Measurements from ENCODE around the gene CABP1. TPM values are rescaled to one million over a fixed set of nuclear protein-coding genes. Genes with fewer than 3 reads are reported as not detected.
"Not testable (repeated sequence)": the region's sequence is repeated elsewhere in the genome, so short reads cannot be mapped to it uniquely, and the experiment has no call there.

Gene CABP1
- total and polyA plus RNA-seq, 12 donors, result 1.3 to 12.0 (median 3.4) TPM

DNA sequence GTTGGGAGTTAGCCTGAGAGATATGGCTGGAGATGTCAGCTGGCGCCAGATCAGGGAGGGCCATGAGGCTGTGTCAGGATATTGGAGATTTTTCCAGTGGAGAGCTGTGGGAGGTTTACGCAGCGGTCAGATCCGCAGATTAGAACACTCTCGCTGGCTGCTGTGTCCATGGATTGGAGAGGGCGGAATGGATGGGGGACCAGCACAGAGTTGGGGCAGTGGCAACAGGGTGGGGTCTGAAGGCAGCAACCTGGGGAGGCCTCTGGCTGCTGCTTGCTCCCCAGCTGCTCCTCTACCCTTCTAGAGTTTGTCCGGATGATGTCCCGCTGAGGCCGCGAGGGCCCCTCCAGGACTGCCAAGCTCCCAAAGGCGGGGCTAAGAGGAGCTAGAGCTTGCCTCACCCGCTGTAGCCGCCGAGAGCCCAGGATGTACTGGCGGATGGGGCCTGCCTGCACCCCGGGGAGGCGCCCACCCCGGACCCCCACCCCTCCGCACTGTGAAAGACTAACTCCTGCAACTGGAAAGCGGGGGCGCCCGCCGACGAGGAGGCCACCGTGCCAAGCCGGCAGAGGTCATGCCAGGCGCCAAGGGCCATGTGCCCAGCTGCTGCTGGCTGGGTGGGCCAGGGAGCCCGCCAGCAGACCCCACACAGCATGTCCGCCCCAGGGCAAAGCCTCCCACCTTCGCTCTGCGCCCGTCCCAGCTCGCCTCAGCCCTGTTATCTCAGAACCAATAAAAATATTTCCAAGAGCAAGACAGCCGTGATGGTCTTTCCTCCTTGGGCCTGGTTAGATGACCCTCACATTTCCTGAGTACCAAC, 26.4 kb downstream of the CABP1 start:
- intact Hi-C loops (cut with DNase I), result no loop called here
- ATAC-seq, result peak in 2 of 8 donors; percentile 6 to 34
- WGBS, 2 donors, result 78 to 79% methylated on average over 34 of the region's 34 CpGs

GRCh38 chr12:120668091-120668867, 27.9 kb downstream of the CABP1 start:
- intact Hi-C loops (cut with DNase I), result no loop called here
- DNase-seq, result no peak
- WGBS, 2 donors, result 86 to 88% methylated on average over 20 of the region's 20 CpGs
- ATAC-seq, result no peak
- Histone ChIP-seq H3K27ac (no peak overlapping the region), H3K36me3 (peaks cover 0 to 9% (median 0%) of the 10 kb centered on the region in 9 donors), H3K4me1 (peaks cover 0 to 10% (median 4%) of the 10 kb centered on the region in 9 donors), H3K4me3 (no peak overlapping the region), H3K27me3 (no peaks in the 10 kb centered on the region), H3K9me3 (no peaks in the 10 kb centered on the region)
- TF ChIP-seq CTCF (IDR thresholded peaks at IDR 0.05), result no peak

More for the DNA sequence above, 26.4 kb downstream of the CABP1 start:
- DNase-seq, result no peak
- TF ChIP-seq CTCF (IDR thresholded peaks at IDR 0.05), result no peak
- H3K9me3 ChIP-seq, result no peaks in the 10 kb centered on the region
- H3K4me1 ChIP-seq, result peaks cover 0 to 10% (median 4%) of the 10 kb centered on the region in 9 donors
- peaks cover 0 to 24% (median 0%) of the 10 kb centered on the region in 9 donors for H3K36me3 ChIP-seq
- no peak overlapping the region for H3K4me3 ChIP-seq
- no peak overlapping the region for H3K27ac ChIP-seq
- no peaks in the 10 kb centered on the region for H3K27me3 ChIP-seq

DNA sequence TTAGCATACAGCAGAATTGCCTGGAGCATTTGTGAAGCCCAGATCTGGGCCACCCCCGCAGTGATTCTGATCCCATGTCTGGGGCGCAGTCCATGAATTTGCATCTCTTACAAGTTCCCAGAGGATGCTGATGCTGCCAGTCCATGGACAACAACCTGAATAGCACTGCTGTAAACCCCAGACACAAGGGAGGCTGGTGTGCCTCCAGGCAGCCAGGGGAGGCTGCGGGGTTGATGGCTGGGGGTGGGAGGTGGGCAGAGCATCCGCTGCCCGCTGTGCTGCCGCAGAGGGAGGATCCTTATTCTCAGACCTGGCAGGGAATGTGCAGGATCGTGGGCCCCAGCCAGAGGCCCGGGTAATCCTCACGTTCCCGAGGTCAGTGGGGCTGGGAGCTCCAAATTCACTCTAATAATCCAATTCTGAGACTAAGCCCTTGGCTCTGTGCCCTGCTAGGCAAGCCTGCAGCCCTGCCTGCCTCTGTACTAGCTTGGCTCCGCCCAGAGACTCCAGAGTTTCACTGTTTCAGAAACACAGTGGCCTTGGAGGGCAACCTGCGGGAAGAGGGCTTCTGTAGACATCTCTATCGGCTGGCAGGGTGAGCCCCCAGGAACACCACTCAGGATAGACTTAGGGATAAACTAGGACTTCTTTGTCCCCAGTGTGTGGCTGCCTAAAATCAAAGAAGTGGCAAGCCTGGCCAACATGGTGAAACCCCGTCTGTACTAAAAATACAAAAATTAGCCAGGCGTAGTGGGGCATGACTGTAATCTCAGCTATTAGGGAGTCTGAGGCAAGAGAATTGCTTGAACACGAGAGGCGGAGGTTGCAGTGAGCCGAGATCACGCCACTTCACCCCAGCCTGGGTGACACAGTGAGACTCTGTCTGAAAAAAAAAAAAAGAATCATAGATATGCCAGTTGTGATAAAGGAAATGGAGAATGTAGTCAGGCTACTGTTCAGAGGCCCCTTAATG, 28.7 kb downstream of the CABP1 start:
- no peak overlapping the region for H3K4me3 ChIP-seq
- intact Hi-C loops (cut with DNase I), result no loop called here

DNA sequence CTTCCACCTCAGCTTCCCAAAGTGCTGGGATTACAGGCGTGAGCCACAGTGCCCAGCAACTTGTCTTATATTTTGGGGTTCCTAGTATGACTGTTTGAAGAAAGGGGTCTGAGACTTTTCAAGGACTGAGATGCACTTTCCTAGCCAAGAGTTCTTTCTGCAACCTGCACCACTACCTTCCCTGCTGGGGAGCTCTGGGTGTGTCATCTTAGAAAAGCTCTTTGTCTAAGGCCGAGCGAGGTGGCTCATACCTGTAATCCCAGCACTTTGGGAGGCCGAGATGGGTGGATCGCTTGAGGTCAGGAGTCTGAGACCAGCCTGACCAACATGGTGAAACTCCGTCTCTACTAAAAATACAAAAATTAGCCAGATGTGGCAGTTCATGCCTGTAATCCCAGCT, 29.8 kb downstream of the CABP1 start:
- DNase-seq; H3K36me3 ChIP-seq; H3K4me3 ChIP-seq; ATAC-seq; intact Hi-C loops (cut with DNase I); H3K27me3 ChIP-seq; H3K27ac ChIP-seq; H3K9me3 ChIP-seq; H3K4me1 ChIP-seq: not testable (repeated sequence)
- WGBS, 2 donors, result 97 to 98% methylated on average over 6 of the region's 6 CpGs

More for the DNA sequence above, 28.7 kb downstream of the CABP1 start:
- Histone ChIP-seq H3K27me3 (no peaks in the 10 kb centered on the region), H3K9me3 (no peaks in the 10 kb centered on the region), H3K36me3 (peaks cover 0 to under 1% (median 0%) of the 10 kb centered on the region in 9 donors), H3K4me1 (peaks cover 0 to 10% (median 4%) of the 10 kb centered on the region in 9 donors), H3K27ac (peak overlapping the region in 1 of 10 donors; percentile 9)
- ATAC-seq (peak in 5 of 8 donors; percentile 39 to 70 (median 55)), DNase-seq (no peak)
- TF ChIP-seq CTCF (IDR thresholded peaks at IDR 0.05), result no peak
- 54 to 56% methylated on average over 19 of the region's 19 CpGs for WGBS, 2 donors

Data from heart right ventricle (tissue), 16 donors.